ENCODE measurements around the gene CCNDBP1.
"Not testable (repeated sequence)": the region's sequence is repeated elsewhere in the genome, so short reads cannot be mapped to it uniquely, and the experiment has no call there.

The CCNDBP1 gene, protein sequence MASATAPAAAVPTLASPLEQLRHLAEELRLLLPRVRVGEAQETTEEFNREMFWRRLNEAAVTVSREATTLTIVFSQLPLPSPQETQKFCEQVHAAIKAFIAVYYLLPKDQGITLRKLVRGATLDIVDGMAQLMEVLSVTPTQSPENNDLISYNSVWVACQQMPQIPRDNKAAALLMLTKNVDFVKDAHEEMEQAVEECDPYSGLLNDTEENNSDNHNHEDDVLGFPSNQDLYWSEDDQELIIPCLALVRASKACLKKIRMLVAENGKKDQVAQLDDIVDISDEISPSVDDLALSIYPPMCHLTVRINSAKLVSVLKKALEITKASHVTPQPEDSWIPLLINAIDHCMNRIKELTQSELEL

DNA sequence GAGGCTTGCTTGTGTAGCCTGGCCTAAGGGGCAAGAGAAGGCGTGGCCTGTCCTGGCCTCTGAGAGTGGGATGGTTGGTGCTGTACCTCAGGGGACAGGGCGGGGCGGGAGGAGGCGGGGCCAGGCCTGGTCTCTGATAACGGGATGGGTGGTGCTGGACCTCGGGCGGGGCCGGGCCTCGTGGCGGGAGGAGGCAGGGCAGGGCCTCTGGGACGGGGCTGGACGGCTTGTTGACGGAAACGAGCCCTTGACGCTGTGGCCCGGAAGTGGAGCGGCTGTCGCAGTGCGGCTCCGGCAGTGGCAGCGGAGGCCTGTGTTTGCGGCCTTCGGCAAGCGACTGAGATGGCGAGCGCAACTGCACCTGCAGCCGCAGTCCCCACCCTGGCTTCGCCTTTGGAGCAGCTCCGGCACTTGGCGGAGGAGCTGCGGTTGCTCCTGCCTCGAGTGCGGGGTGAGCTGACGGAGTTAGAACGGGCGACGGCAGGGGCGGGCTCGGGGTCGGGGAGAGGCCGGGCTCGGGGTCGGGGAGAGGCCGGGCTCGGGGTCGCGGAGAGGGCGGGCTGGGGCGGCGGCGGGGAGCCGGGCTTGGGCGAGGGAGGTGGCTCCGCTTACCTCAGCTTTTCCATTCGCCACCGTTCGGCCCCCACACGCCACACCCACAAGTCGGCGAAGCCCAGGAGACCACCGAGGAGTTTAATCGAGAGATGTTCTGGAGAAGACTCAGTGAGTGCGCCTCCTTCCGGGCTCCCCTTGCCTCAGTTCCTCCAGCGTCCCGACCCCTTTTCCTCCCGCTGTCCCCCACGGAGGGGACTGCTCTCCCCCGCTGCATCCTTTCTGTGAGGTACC, at the start of gene CCNDBP1:
Gene CCNDBP1 (plus strand): TSS at position 247 of the 846 bp plus-strand sequence. CDS start 96 bp downstream, at position 343.
- DNase-seq = peak; percentile 48

DNA sequence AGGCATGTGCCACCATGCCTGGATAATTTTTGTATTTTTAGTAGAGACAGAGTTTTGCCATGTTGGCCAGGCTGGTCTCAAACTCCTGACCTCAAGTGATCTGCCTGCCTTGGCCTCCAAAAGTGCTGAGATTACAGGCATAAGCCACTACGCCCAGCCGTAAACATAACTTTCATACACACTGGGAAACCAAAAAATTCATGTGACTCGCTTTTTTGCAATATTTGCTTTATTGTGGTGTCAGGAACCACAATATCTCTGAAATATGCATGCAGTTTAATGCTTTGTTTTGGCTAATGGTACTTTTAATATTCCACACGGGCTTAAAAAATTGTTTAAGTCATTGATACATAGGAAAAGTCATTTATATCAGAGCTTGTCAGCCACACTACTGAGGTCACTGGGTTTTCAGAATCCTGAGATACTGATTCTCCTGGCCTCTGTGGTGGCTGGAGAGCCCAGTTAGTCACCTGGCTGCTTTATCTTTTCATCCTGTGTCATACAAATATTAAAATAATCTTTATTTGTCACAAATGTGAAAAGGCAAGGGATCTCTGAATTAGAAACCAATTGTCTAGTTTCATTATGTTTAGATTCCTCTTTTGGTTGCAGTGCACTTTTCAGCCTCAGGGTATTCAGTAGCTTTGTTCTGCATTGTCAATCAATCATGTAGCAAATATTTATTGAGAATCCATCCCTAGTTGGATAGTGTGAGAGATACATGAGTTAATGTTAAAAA, 41.8 kb upstream of the CCNDBP1 start:
- DNase-seq = no peak

DNA sequence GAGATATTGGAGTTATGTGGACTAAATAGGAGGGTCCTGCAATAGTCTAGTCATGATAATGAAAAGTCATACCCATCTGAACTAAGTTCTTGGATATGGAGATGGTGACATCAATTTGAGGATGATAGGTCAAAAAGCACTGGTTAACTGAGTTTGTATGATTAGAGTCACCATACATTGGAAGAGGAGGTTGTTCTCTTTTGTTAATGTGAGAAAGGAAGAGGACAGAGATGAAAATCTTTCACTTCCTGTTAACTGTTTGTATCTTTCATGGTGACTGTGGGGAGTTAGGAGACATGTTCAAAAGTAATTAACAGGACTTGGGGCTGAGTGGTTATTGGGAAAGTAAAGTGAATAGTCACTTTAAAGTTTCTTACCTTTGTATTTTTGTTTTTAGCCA, 40.7 kb upstream of the CCNDBP1 start:
- no peak for DNase-seq

DNA sequence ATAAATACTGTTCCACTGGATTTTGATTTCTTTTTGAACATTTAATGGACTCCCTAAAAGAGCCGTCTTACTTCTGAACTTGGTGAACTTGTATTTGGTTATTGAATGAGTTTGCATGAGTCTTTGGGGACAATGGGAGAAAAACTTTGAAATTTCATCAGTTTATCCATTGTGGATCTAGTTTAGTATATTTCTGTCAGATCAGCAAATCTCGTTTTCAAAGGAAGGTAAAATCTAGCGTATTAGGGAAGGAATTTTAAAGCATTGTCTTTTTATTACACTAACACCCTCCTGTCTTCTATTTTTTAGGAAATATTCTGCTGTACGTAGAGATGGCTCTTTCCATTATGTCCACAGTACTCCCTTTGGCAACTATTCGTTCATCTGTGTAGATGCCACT, 39.0 kb upstream of the CCNDBP1 start:
- DNase-seq = no peak

DNA sequence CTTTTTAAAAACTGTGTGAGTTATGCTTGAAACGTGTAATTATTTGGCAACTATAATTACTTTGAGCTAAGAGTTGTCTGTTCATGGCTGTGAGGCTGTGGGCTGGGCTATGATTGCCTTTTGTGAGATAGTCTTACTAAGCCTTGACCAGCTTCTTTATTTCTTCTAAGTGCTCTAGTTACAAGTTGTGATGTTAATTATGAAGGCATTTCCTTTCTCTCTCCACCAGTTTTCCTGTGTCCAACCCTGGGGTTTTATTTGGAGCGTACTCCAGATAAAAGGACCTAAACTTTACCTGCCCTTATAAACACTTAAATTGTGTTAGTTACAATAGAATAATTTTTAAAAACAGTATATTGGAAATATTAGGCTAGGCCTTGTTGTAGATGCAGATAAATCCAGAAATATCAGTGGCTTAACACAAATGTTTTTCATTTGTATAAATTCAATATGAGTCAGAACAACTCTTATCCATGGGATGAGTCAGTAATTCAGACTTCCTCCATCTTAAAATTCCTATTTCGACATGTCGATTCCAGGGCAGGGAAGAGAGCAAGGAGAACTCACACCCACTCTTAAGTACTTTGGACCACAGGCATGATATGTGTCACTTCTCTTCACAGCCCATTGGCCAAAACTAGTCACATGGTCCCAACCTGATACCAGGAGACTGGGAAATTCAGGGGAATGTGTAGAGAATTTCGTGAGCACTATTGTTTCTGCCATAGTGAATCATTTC, 34.8 kb upstream of the CCNDBP1 start:
- DNase-seq = no peak

DNA sequence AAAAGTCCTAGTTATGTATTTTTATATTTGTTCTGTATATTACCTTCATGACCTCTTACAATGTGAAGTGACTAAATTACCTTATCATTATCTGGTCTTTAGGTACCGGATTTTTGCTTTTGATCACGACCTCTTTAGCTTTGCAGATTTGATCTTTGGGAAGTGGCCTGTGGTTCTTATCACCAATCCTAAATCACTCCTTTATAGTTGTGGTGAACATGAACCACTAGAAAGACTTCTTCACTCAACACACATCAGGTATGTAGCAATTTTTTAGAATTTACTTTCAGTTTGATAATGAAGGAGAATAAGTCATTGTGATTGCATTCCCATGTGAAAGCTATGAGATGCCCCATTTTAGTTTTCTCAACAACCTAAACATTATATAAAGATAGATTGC, 33.5 kb upstream of the CCNDBP1 start:
- no peak for DNase-seq

DNA sequence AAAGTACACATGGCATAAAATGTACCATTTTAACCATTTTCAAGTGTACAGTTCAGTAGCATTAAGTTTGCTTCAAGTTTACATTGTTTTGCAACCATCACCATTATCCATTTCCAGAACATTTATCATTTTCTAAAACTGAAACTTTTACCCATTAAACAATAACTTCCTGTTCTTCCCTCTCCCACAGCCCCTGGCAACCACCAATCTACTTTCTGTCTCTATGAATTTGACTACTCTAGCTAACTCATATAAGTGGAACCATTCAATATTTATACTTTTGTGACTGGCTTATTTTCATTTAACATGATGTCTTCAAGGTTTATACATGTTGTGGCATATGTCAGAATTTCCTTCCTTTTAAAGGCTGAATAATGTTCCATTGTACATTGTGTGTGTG, 31.9 kb upstream of the CCNDBP1 start:
- DNase-seq = no peak

DNA sequence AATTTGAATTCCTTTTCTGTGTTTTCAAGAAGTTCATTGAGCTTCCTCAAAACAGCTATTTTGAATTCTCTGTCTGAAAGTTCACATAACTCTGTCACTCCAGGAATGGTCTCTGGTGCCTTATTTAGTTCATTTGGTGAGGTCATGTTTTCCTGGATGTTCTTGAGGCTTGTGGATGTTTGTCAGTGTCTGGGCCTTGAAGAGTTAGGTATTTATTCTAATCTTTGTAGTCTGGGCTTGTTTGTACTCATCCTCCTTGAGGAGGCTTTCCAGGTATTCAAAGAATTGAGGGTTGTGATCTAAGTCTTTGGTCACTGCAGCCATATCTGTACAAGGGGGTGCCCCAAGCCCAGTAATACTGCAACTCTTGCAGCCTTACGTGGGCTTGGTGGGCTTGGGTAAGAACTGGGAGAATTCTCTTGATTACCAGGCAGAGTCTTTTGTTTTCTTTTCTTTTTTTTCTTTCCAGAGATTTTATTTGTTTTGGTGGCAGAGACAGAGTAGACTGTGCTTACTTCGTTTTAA, 19.3 kb upstream of the CCNDBP1 start:
- no peak for DNase-seq

DNA sequence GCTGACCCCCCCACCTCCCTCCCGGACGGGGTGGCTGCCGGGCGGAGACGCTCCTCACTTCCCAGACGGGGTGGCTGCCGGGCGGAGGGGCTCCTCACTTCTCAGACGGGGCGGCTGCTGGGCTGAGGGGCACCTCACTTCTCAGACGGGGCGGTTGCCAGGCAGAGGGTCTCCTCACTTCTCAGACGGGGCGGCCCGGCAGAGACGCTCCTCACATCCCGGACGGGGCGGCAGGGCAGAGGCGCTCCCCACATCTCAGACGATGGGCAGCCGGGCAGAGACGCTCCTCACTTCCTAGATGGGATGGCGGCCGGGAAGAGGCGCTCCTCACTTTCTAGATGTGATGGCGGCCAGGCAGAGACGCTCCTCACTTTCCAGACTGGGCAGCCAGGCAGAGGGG, 17.9 kb upstream of the CCNDBP1 start:
- DNase-seq = not testable (repeated sequence)

DNA sequence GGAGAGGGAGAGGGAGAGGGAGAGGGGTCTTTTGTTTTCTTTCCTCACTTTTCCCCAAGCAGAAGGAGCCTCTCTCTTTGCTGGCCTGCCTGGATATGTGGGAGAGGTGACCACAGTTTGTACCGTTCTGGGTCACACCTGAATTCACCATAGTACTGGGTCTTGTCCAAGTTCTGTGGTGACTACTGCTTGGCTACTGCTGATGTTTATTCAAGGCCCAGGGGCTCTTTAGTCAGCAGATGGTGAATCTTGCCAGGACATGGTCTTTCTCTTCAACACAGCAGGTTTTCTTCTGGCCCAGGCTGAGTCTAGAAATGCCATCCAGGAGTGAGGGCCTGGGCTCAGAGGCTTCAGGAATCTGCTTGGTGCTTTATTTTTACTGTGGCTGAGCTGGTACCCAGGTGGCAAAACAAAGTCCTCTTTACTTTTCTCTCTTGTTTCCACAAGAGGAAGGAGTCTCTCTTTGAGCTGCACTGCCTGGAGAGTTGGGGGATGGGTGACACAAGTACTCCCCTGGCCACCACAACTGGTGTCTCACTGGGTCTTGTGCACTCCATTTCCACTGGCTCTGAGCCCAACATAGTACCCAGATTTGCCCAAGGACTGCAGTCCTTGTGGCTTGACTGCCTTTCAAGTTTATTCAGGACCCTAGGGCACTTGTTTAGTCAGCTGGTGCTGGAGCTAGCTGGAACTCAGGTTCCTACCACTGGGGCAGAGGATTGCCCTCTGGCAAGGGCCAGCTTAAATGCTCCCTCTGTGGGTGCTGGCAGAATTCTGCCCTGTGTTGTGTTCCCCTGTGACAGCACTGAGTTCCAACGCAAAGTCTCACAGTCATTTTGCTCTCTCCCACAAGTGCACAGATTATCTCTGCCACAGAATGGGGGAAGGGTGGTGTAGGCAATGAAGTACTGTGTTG, 16.8 kb upstream of the CCNDBP1 start:
- DNase-seq = no peak

DNA sequence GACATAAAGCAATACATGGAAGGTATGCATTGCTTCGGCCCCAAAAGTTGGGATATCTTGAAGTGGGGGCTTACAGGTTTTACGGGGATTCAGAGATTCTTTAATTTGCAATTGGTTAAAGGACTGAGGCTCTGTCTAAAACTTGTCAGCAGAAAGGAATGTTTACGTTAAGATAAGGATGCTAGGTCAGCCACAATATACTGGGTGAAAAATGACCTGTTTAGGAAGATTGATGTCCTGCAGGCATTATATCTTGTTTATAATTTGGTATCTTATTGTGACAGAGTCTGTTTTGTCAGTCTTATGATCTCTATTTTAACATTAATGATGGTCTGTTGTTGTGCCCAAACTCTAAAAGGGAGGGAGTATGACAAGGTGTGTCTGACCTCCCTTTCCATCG, 15.3 kb upstream of the CCNDBP1 start:
- DNase-seq = no peak

DNA sequence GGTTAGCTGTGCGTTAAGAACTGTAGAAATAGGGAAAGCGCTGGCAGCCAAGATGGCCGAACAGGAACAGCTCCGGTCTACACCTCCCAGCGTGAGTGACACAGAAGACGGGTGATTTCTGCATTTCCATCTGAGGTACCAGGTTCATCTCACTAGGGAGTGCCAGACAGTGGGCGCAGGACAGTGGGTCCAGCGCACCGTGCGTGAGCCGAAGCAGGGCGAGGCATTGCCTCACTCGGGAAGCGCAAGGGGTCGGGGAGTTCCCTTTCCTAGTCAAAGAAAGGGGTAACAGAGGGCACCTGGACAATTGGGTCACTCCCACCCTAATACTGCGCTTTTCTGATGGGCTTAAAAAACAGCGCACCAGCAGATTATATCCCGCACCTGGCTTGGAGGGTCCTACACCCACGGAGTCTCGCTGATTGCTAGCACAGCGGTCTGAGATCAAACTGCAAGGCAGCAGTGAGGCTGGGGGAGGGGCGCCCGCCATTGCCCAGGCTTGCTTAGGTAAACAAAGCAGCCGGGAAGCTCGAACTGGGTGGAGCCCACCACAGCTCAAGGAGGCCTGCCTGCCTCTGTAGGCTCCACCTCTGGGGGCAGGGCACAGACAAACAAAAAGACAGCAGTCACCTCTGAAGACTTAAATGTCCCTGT, 9.4 kb upstream of the CCNDBP1 start:
- not testable (repeated sequence) for DNase-seq

DNA sequence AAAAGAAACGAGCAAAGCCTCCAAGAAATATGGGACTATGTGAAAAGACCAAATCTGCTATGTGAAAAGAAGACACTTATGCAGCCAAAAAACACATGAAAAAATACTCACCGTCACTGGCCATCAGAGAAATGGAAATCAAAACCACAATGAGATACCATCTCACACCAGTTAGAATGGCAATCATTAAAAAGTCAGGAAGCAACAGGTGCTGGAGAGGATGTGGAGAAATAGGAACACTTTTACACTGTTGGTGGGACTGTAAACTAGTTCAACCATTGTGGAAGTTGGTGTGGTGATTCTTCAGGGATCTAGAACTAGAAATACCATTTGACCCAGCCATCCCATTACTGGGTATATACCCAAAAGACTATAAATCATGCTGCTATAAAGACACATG, 8.1 kb upstream of the CCNDBP1 start:
- DNase-seq = not testable (repeated sequence)

DNA sequence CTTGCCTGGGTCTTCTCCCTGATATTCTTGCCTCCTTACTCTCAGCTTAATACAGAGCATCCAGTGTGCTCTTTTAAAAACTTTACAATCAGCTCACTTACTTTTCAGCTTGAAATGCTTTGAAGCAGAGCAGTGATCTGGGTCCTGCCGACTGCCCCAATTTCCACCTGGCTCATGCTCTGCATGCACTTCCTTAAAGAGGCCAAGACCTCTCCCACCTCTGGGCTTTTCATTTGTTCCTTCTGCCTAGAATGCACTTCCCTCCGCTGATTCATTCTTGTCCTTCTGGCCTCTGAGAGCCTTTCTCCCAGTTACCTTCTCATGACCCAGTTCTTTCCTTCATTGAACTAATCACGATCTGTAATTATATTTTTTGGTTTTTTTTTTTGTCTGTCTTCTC, 1.9 kb upstream of the CCNDBP1 start:
- no peak for DNase-seq

DNA sequence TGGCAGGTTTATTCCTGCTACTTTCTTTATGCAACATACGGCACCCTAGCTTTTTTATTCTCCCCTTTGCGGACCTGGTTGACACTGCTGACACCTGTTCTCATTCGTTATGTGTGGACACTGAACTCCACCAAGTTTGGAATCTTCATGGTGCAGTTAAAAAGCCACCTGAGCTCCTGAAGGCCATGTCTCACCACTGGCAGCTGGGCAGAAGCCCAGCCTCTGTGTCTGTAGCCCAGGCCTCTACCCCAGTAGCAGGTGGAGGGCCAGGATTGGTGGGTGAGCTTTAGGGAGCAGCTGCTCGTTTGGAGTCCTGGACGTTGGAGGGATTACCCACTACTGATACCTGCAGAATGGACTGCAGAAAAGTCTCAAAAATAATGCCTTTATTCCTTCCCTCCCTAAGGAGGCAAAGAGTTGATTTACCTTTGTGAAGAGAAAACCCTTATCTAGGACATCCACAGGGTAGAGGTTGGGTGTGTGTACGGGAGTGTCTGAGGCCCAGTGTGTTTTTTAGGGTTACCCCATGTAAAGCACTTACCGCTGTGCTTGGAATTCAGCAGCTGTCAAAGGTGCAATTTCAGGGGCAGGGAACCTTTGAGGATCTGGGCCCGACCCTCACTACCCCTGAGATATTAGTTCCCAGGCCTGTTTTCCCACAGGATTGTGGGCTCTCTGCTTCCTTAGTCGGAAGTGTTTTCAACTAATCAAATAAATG, 637 bp upstream of the CCNDBP1 start:
- DNase-seq = no peak

DNA sequence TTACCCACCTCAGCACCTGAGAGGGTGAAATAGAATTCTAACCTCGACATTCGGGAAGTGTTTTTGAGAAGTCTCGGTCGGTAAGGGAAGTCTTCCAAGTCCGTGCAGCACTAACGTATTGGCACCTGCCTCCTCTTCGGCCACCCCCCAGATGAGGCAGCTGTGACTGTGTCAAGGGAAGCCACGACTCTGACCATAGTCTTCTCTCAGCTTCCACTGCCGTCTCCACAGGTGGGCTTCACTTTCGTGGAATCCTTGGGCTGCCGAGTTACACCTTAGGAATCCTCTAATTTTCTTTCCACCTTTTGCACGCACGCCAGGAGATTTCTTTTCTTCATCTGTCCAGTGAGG, 775 bp downstream of the CCNDBP1 start:
- DNase-seq = no peak

DNA sequence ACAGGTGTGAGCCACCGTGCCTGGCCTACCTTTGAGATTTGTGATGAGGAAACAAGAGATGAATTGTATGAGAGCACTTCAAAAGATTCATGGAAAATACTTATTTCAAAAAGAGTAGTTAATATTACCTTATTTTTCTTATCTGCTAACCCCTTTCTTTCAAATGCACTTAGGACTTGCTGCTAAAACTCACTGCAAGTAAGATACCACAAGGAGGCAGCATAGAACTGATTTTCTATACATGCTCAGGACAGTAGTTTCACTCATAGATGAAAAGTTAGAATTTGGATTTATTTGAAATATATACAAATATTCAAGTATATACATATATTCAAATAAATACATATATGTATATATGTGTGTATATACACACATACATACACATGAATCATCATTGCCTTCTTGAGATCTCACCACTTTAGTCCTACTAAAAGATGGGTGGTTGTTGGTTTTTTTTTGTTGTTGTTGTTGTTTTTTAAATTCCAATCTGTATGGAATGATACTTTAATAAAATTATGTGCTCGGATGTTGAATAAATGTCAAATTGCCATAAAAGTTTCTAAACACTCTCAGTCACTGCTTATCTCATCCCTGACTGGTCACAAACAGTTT, 2.4 kb downstream of the CCNDBP1 start:
- no peak for DNase-seq

DNA sequence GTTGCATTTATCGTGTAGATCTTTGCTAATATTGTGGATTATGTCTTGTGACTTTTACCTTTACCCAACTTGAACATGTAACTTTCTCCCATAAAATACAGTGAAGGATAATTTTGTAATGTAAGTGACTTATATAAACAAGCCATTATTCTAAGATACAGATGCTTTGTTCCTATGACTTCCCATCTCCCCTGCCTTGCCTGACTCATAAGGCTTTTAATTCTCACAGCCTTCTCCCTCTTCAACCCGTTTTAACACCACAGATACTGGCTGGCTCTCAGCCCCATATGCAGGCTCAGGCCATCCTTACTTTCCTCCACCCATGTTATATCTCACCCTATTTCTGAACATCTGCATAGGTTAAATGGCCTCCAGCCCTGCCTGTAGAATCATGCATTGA, 4.1 kb downstream of the CCNDBP1 start:
- DNase-seq = no peak

DNA sequence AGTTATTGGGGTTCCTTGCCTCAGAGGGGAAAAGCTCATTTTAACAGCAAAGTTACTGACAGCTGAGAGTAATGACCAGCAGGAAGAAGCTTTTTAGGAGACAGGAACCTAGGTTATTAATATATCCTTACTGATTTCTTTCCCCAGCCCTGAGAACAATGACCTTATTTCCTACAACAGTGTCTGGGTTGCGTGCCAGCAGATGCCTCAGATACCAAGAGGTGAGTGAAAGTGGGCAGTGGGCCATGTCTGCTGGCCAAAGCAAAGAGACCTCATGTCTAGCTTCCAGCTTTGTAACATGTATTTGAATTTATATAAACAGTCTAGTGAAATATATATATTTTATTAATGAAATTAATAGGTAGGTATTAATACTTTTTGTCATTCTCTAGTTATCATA, 5.0 kb downstream of the CCNDBP1 start:
- DNase-seq = no peak

DNA sequence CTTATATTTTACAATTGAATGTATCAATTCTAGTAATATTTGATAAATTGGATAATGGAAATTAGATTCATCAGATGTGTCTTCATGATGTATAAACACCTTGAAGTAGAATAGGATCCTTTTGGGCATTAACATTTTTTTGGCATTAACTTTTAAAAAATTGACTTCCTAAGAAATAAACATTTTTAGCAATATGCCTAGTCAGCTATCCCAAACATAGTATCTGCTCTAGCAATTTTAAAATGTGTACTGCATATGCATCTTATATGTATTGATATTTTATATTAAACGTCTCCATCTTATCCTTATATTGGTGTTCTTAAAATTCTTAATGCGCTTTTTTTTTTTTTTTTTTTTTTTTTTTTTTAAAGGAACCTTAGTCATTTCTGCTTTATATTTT, 8.5 kb downstream of the CCNDBP1 start:
- no peak for DNase-seq

All from GF-D8 (cell line).